SK-N-MC (cell line): Measurements from ENCODE around the gene SNRPD3.
A peak's percentile ranks its signal among the peaks of the same experiment; 100 is the strongest.

ENCODE experiments used
- DNase-seq: peaks from one replicate; pipeline ENCODE4 v3.0.0-alpha.2; 2011; ENCODE audit warnings: low read depth, low spot score
- H3K27ac ChIP-seq: fragments of 200-600 bp; sonication (generic); 2 replicates; pipeline ENCODE4 v1.5.1; 2016; ENCODE audit warnings: mixed run types
- H3K36me3 ChIP-seq: fragments of 200-600 bp; sonication (generic); 2 replicates; pipeline ENCODE4 v1.6.1; 2017; ENCODE audit warnings: antibody characterized with exemption, low read length, mixed read lengths; ENCODE audit not compliant: insufficient read depth
- H3K4me3 ChIP-seq: fragments of 200-600 bp; sonication (generic); 2 replicates; pipeline ENCODE4 v1.5.1; 2016
- H3K9ac ChIP-seq: fragments of 200-600 bp; sonication (generic); 2 replicates; pipeline ENCODE4 v1.8.0; 2017; ENCODE audit warnings: mixed run types, mixed read lengths; ENCODE audit not compliant: insufficient read length
- H3K9me3 ChIP-seq: fragments of 200-600 bp; sonication (generic); 2 replicates; pipeline ENCODE4 v1.6.1; 2017; ENCODE audit warnings: low read depth, mild to moderate bottlenecking, antibody characterized with exemption, low read length, moderate library complexity, mixed read lengths
- EZH2 ChIP-seq: fragments of 200-600 bp; sonication (generic); IDR thresholded peaks from one replicate; pipeline ENCODE4 v1.6.1; 2017; ENCODE audit warnings: antibody characterized with exemption
- FOXP2 ChIP-seq: optimal IDR thresholded peaks from 2 replicates; pipeline ENCODE3; 2011; ENCODE audit warnings: mild to moderate bottlenecking, moderate library complexity; ENCODE audit not compliant: insufficient read depth; ENCODE audit errors: extremely low read length, control extremely low read depth
- POLR2AphosphoS5 ChIP-seq: IDR thresholded peaks from 2 replicates; pipeline ENCODE4 v1.6.1; 2012; ENCODE audit warnings: mild to moderate bottlenecking, low read depth, low read length, borderline replicate concordance

SNRPD3 gene

GRCh38 chr22:24555165-24556039 is at the start of gene SNRPD3:
SNRPD3 (plus strand) TSS chr22:24555999; CDS start chr22:24557675, 1,676 bp downstream.
- Histone ChIP-seq H3K9ac (peak within 1 kb of the TSS; percentile 100), H3K9me3 (no peaks in the 10 kb centered on the region), H3K36me3 (peaks cover 28% of the 10 kb centered on the region), H3K27ac (peak within 1 kb of the TSS; percentile 96), H3K4me3 (peak within 1 kb of the TSS; percentile 100)
- TF ChIP-seq EZH2 (no peak), POLR2AphosphoS5 (peak; percentile 92)
- peak; percentile 91 for DNase-seq

- H3K36me3 ChIP-seq, result no peaks in the 10 kb centered on the region
- H3K9ac ChIP-seq, result no peak overlapping the region
- no peak for DNase-seq
- TF ChIP-seq POLR2AphosphoS5 (no peak), FOXP2 (no peak), EZH2 (no peak)
- no peak overlapping the region for H3K27ac ChIP-seq
- H3K9me3 ChIP-seq, result no peaks in the 10 kb centered on the region
- no peak overlapping the region for H3K4me3 ChIP-seq
These were observed 48.9 kb upstream of the SNRPD3 start for GRCh38 chr22:24506802-24507438.

GRCh38 chr22:24507716-24508115 is 48.1 kb upstream of the SNRPD3 start:
- no peak overlapping the region for H3K9ac ChIP-seq
- TF ChIP-seq POLR2AphosphoS5 (no peak), FOXP2 (no peak)
- DNase-seq, result no peak
- no peaks in the 10 kb centered on the region for H3K36me3 ChIP-seq
- no peaks in the 10 kb centered on the region for H3K9me3 ChIP-seq
- H3K27ac ChIP-seq, result no peak overlapping the region
- no peak overlapping the region for H3K4me3 ChIP-seq

- no peaks in the 10 kb centered on the region for H3K9me3 ChIP-seq
- no peak for TF ChIP-seq POLR2AphosphoS5
- TF ChIP-seq EZH2, result no peak
- no peak for TF ChIP-seq FOXP2
- H3K4me3 ChIP-seq, result no peak overlapping the region
- H3K36me3 ChIP-seq, result no peaks in the 10 kb centered on the region
- no peak overlapping the region for H3K9ac ChIP-seq
- H3K27ac ChIP-seq, result no peak overlapping the region
- no peak for DNase-seq
These were observed 44.9 kb upstream of the SNRPD3 start for GRCh38 chr22:24510637-24511625.

- TF ChIP-seq FOXP2 (no peak), POLR2AphosphoS5 (no peak), EZH2 (no peak)
- DNase-seq, result no peak
- Histone ChIP-seq H3K4me3 (no peak overlapping the region), H3K9me3 (no peaks in the 10 kb centered on the region), H3K9ac (no peak overlapping the region), H3K36me3 (no peaks in the 10 kb centered on the region), H3K27ac (no peak overlapping the region)
These were observed 43.8 kb upstream of the SNRPD3 start for GRCh38 chr22:24512043-24512442.

- no peak overlapping the region for H3K9ac ChIP-seq
- no peak for DNase-seq
- no peak overlapping the region for H3K4me3 ChIP-seq
- no peak overlapping the region for H3K27ac ChIP-seq
- H3K9me3 ChIP-seq, result no peaks in the 10 kb centered on the region
- no peaks in the 10 kb centered on the region for H3K36me3 ChIP-seq
- TF ChIP-seq POLR2AphosphoS5 (no peak), EZH2 (no peak), FOXP2 (no peak)
These were observed 42.2 kb upstream of the SNRPD3 start for GRCh38 chr22:24513378-24514240.

- Histone ChIP-seq H3K27ac (no peak overlapping the region), H3K9ac (no peak overlapping the region), H3K4me3 (no peak overlapping the region), H3K36me3 (no peaks in the 10 kb centered on the region), H3K9me3 (no peaks in the 10 kb centered on the region)
- DNase-seq, result no peak
- TF ChIP-seq FOXP2, result no peak
- no peak for TF ChIP-seq POLR2AphosphoS5
- no peak for TF ChIP-seq EZH2
These were observed 41.4 kb upstream of the SNRPD3 start for GRCh38 chr22:24514241-24515026.
